Stimulated activated CD8-positive, alpha-beta memory T cell treated with anti-CD3 and anti-CD28 coated beads, Interleukin-2, amount 100 ng/mL, for 1 hour (primary cell): ENCODE results near the gene CORO7.
"Not testable (repeated sequence)": the region's sequence is repeated elsewhere in the genome, so short reads cannot be mapped to it uniquely, and the experiment has no call there.

Experiments
- DNase-seq, 2 donors: peaks; one replicate each; pipeline ENCODE4 v3.0.0-alpha.2; 2020; ENCODE audit warnings: low read depth in 2 of 2

The CORO7 gene

DNA sequence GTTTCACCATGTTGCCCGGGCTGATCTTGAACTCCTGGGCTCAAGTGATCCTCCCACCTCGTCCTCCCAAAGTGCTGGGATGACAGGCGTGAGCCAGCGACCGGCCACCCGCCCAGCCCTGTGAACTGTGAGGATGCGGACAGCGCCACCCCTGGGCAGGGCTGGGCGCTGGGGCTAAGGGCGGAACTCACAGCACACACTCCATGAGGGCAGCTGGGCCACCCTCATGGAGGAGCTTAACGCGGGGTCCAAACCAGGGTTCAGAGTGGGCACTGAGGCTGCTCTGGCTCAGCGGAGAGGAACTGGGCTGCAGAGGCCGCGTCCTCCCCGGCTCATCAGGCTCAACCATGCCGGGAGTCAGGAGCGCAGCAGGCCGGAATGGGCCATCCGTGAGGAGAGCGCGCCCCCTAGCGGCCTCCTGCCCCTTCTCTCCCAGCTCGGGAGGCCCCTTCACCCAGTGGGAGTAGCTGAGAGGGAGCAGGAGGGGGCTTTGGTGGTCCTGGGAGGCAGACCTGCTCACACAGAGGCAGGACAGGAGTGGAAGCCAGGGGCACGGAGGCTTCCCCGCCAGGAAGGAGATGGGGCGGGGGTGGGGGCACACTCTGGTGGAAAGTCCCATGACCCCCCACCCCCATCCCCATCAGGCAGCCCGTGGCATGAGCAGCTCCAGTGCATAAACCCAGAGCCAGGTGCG lies 13.8 kb downstream of the CORO7 start:
- peak; percentile 44 to 49 for DNase-seq

- DNase-seq: no peak
Observed at GRCh38 chr16:4401510-4401909, 14.9 kb downstream of the CORO7 start.

DNA sequence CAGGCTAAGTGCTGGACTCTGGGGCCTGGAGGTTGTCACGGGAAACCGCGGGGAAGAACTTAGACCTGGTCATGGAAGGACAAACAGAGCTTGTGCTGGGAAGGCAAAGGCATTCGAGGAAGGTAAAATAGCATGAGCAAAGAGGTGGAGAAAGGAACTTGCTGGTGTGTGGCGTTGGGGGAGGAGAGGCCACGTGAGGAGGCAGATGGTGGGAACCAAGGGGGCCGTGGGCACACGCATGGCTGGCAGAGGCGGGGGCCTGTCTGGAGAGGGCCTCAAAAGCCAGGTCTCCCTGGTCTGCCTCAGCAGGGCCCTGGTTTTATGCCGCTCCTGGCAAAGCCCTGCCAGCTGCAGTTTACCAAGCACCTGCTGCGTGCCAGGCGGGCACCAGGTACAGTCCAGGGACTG lies 15.3 kb downstream of the CORO7 start:
- DNase-seq: no peak

GRCh38 chr16:4399001-4399730 lies 17.2 kb downstream of the CORO7 start:
- DNase-seq: no peak

GRCh38 chr16:4395055-4395726 lies 21.2 kb downstream of the CORO7 start:
- DNase-seq: no peak

- not testable (repeated sequence) for DNase-seq
Observed at GRCh38 chr16:4393850-4394249, 22.5 kb downstream of the CORO7 start.

DNA sequence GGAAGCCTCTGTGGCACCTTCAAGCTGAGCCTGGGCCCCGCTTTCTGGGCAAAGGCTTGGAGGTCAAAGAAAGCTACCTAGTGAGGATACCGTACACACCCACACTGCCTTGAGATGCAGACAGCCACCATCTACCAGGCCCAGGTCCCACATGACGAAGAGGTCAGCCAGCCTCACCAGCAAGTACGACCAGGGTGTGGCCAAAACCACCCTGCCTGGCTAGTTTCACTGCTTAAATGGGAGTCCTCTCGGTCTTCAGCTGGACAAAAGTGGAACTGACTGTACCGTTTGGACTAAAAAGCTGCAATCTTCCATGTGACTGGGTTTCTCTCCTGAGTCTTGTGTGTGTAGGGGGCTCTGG lies 23.2 kb downstream of the CORO7 start:
- no peak for DNase-seq

DNA sequence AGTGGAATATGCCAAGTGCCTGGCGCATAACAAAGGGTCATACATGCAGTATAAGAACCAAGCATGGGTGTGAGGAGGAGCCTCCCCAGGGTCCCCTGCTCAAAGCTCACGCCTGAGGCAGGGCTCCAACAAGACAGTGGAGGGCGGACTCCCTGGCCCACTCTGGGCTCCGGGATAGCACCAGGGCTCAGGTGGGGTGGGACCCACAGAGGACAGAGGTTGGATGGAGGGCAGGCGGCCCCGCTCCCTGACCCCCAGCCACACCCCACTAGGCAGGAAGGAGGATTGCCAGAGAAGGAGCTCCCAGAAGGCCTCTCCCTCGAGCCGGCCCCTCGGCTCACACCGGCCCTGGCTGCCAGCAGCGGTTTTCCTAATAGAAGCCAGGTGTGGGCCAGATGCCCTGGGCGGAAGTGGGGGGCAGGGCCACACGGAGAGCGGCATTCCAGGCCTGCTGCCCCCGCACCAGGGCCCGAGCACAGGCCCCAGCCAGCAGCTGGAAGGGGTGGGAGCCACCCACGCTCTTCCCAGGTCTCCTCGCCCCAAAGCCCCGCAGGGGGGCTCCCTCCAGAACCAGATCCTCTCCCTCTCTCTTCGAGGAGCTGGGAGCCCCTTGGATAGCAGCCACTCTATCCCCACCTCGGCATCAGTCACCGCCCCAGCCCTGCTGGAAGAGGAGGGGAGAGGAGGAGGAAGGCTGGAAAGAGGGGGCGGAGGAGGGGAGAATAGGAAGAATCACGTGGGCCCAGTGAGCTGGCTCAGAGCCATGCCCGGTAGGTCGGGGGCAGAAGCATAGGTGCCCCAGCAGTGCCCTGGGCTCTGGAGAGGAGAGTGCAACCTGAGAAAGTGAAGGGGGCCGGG lies 23.8 kb downstream of the CORO7 start:
- no peak for DNase-seq

GRCh38 chr16:4391631-4392381 lies 24.6 kb downstream of the CORO7 start:
- no peak for DNase-seq

- DNase-seq: no peak
Observed at GRCh38 chr16:4390266-4391260, 25.8 kb downstream of the CORO7 start.

DNA sequence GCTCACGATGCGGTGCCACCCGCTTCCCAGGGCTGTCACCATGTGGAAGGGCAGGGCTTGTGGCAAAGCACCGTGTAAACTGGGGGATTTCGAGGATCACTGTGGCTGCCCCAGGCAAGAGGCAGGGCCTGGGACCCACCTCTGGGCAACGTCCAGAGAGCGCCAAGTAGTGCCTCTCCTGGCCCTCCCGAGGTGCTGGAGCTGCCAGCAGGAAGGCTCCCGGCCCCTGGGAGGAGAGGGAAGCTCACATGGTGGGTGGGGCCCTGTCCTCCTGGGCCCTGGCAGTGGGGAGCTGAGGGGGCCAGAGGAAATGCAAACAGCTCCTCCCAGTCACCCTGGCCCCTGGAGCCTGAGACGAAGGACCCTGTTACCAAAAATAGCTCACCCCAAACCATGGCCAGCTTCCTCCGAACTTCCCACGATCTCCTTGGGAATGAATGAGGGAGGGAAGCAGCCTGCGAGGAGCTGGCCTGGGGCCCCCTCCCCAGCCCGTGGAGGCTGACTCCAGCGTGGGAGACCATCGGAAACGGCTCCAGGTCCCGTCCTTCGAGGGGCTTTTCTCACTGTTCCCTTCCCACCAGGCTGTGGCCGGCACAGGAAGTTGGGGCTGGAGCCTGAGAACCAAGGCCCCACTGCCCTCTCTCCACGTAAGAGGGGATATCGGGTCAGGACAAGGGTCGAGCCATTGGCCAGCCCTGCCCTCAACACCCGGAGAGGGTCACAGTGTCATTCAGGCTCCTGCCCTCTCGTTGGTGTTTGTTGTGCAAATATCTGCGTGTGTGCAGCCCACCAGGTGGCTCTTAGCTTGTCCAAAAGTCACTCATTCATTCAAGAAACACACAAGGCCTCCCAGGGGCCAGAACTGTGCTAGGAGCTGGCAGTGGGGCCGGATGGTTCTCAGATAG lies 27.1 kb downstream of the CORO7 start:
- DNase-seq: no peak

DNA sequence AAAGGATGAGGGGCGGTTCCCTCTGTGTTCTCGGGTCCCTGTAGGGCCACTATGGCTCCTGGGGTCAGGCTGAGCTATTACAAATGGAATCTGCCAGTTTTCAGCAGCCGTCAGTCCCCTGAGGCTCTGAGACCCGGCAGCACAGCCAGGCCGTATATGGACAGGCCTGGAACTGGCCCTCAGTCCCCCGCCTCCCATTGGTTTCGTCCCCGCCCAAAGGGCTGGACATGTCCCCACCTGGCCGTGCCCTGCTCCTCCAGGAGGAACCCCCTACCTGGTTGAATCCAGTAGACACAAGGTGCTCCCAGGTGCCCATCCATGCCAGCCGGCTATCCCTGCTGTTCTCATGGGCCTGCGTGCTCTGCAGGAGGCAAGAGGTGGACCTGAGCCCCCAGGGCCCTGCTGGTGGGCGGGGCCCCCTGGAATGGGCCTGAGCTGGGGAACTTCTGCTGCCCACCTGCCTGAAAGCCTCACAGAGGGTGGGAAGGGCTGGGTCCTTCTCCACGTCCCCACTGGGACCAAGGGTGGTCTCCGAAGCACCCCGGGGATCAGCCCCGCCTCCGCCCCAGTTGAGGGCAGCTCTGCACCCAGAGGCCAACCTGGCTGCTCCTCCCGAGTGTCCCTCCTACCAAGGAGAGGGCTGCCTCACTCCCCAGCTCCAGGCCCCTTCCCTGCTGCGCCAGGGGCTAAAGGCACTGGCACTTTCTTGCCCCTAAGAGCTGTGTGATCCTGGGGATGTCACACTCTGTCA lies 27.9 kb downstream of the CORO7 start:
- no peak for DNase-seq

GRCh38 chr16:4387781-4388180 lies 28.6 kb downstream of the CORO7 start:
- DNase-seq: no peak

DNA sequence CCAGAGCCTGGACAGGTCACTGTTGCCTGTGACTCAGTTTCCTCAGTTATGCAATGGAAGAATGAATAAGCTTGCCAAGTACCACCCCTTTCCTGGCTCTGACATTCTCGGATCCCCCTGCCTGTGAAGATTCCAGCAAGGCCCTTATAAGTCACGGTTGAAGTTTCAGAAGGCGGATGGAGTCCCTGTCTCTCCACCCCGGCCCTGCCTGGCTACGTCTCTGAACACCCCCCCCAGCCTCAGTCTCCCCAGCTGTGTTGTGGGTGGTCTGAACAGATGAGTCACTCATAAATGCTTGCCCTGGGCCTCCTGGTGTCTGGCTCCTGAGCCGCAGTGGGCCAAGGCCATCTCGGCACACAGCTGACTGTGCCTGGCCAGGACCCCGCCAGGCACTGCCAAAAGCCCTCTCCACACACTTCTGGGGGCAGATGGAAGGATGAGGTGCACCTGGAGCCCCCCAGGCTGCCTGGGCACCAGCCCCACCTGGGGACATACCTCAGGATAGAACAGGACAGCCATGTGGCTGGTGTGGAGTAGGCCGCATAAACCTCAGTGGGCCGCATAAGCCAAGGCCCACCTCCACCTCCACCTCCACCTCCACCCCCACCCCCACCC lies 29.3 kb downstream of the CORO7 start:
- DNase-seq: no peak

- DNase-seq: no peak
Observed at GRCh38 chr16:4386451-4386805, 30.0 kb downstream of the CORO7 start.

DNA sequence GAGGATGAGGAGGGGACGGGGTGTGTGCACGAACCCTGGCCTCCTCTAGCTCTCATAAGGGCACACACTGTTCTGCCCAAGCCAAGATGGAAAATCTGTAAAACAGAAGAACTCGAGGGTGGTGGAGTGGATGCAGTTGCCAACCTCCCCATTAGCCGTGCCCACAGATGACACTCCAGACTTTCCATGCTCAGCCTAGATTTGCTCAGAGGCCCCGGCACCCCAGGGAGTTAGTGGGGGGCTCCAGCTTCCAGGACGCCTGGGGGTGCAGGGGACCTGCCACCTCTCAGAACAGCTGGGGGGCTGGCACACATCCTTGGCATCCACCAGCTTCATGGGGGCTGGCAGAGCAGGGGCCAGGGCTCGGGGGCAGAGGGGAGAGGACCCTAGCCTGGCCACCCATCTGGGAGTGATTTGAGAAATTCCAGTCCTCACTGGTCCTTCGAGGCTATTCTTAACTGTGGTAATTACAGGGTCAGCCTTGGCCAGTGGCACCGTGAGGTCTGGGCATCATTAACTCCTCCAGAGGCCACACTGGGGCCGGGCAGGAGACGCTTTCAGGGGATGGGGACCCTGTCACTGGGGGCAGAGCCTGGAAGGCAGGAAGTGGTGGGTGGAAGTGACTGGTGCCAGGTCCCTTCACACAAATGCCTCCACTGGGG lies 30.5 kb downstream of the CORO7 start:
- no peak for DNase-seq

GRCh38 chr16:4385066-4385788 lies 31.2 kb downstream of the CORO7 start:
- no peak for DNase-seq
